ENCODE data around the gene CLSTN2. TPM values are rescaled to one million over a fixed set of nuclear protein-coding genes. Genes with fewer than 3 reads are reported as not detected.
A peak's percentile ranks its signal among the peaks of the same experiment; 100 is the strongest.

The CLSTN2 gene
- total RNA-seq, 1 experiment from 2014 or later = 0.68 TPM

- peaks cover 18 to 36% (median 18%) of the 10 kb centered on the region in 3 experiments for H3K36me3 Mint-ChIP-seq (ENCODE audit: insufficient read depth in 1 of 3, low read depth in 3 of 3)
- H3K56ac ChIP-seq (ENCODE audit: insufficient read length, low read depth, low read length) = no peak overlapping the region
- peaks cover 15 to 23% of the 10 kb centered on the region in 2 experiments for H3K4me1 Mint-ChIP-seq
- no peak overlapping the region for H3T11ph ChIP-seq (ENCODE audit: low read length)
- H3K27ac ChIP-seq (ENCODE audit: insufficient read length, low read depth, low read length) = no peak overlapping the region
- H2BK12ac ChIP-seq (ENCODE audit: insufficient read length, low read depth, low read length) = no peak overlapping the region
- H2BK20ac ChIP-seq (ENCODE audit: low read depth, low read length, poor library complexity, severe bottlenecking) = no peak overlapping the region
- no peak overlapping the region for H4K5ac ChIP-seq (ENCODE audit: insufficient read length, low read depth, low read length)
- no peak for TF ChIP-seq CTCF (conservative IDR thresholded peaks at IDR 0.05)
- no peak overlapping the region for H3K4ac ChIP-seq (ENCODE audit: low read depth, low read length)
- no peak overlapping the region for H2AFZ ChIP-seq (ENCODE audit: low read length)
- peak overlapping the region in 1 of 3 experiments; percentile 13; a peak in 1 of 7 replicates for H3K27ac Mint-ChIP-seq
- WGBS (ENCODE audit: extremely low coverage, insufficient read length, low lambda C conversion rate) = no CpG with 5 or more reads among the region's 3 CpGs
- H3K23me2 ChIP-seq (ENCODE audit: insufficient read length, low read depth, low read length, poor library complexity, severe bottlenecking) = no peaks in the 10 kb centered on the region
- no peaks in the 10 kb centered on the region for H3K79me1 ChIP-seq (ENCODE audit: insufficient read depth, low read depth, low read length, poor library complexity, severe bottlenecking)
- H3K79me2 ChIP-seq (ENCODE audit: insufficient read depth, low read length) = no peaks in the 10 kb centered on the region
- no peak overlapping the region for H3K14ac ChIP-seq (ENCODE audit: insufficient read depth, low read length)
- H3K4me2 ChIP-seq (ENCODE audit: insufficient read depth, insufficient read length, low read length) = no peak overlapping the region
- peaks cover 6% of the 10 kb centered on the region for H3K9me3 ChIP-seq (ENCODE audit: control insufficient read depth, low read depth, low read length)
- no peak overlapping the region for H2BK5ac ChIP-seq (ENCODE audit: insufficient read length, low read length)
- no peaks in the 10 kb centered on the region for H3K27me3 ChIP-seq (ENCODE audit: insufficient read depth, low read length)
- H3K18ac ChIP-seq (ENCODE audit: insufficient read length, low read depth, low read length) = no peak overlapping the region
- no peak overlapping the region for H2BK15ac ChIP-seq (ENCODE audit: low read depth, low read length)
- H3K23ac ChIP-seq (ENCODE audit: insufficient read length, low read depth, low read length) = no peak overlapping the region
- H3K4me3 Mint-ChIP-seq = no peak overlapping the region
- no peak for DNase-seq
- no peak overlapping the region for H3K9ac ChIP-seq (ENCODE audit: extremely low read depth, insufficient read length, low read length)
- H2AK5ac ChIP-seq (ENCODE audit: insufficient read length, low read length) = no peak overlapping the region
- H4K20me1 ChIP-seq (ENCODE audit: control insufficient read depth, insufficient read depth, insufficient read length) = no peaks in the 10 kb centered on the region
- no peak overlapping the region for H4K8ac ChIP-seq (replicated peaks; ENCODE audit: insufficient read length, low read depth, low read length)
- no peak overlapping the region for H2BK120ac ChIP-seq (ENCODE audit: low read depth, low read length, poor library complexity, severe bottlenecking)
- H4K91ac ChIP-seq (ENCODE audit: insufficient read length, low read depth, low read length) = no peak overlapping the region
- 0 out of 2 replicates have a peak, but pooled peaks cover 3% of the 10 kb centered on the region for H3K4me1 ChIP-seq (ENCODE audit: insufficient read depth, low read length)
- H3K9me3 Mint-ChIP-seq = peaks cover 35 to 37% of the 10 kb centered on the region in 2 experiments
- peaks cover 2% of the 10 kb centered on the region; the same call in 1 of the 2 replicates for H3K27me3 Mint-ChIP-seq (ENCODE audit: low read depth)
Measured at GRCh38 chr3:140091143-140091542, 156.2 kb downstream of the CLSTN2 start.

Data from H9 (cell line).